IMR-90 (cell line): ENCODE results near the gene DCAF5. TPM values are rescaled to one million over a fixed set of nuclear protein-coding genes. Genes with fewer than 3 reads are reported as not detected.

Experiments
- ATAC-seq: fragments of 200-7000 bp; cut with Tn5 transposase; 2 replicates; pipeline ENCODE4 v1.9.1; 2020; ENCODE audit warnings: low read depth, mild to moderate bottlenecking, moderate library complexity
- BruUV-seq: library from RNA; stranded (reverse); fragments of 400-500 nt; replicated peaks from 2 replicates; lab custom pipeline; 2021; lab: Mats Ljungman, UMichigan
- CTCF ChIA-PET: fragments of 300-600 bp; formaldehyde crosslinking; extraction: SDS; loops from one replicate; lab custom pipeline; 2021; ENCODE audit warnings: antibody characterized with exemption; lab: Yijun Ruan, JAX
- POLR2A ChIA-PET: fragments of 300-600 bp; sonication (Branson Sonifier 250); formaldehyde crosslinking; loops from one replicate; lab custom pipeline; 2022; ENCODE audit warnings: antibody characterized with exemption; ENCODE audit not compliant: unreplicated experiment; lab: Charles Lee
- DNase-seq: peaks from one replicate; pipeline ENCODE4 v3.0.0; 2013
- H2AFZ ChIP-seq: replicated peaks from 2 replicates; pipeline ENCODE3; 2013; ENCODE audit warnings: low read length, mild to moderate bottlenecking; ENCODE audit not compliant: poor library complexity
- H2AK5ac ChIP-seq: 2 replicates; pipeline ENCODE4 v1.6.1; 2013; ENCODE audit warnings: low read depth, low read length, inconsistent platforms
- H2AK9ac ChIP-seq: replicated peaks from 2 replicates; pipeline ENCODE3; 2013; ENCODE audit warnings: mild to moderate bottlenecking, low read depth, low read length, moderate library complexity; ENCODE audit not compliant: poor library complexity
- H2BK120ac ChIP-seq: 2 replicates; pipeline ENCODE4 v1.6.1; 2013; ENCODE audit warnings: low read depth, low read length, inconsistent platforms
- H2BK15ac ChIP-seq: 3 replicates; pipeline ENCODE4 v1.6.1; 2013; ENCODE audit warnings: low read depth, low read length, inconsistent platforms
- H2BK20ac ChIP-seq: 2 replicates; pipeline ENCODE4 v1.6.1; 2013; ENCODE audit warnings: low read depth, mild to moderate bottlenecking, inconsistent platforms, low read length, moderate library complexity
- H2BK5ac ChIP-seq: 2 replicates; pipeline ENCODE4 v1.6.1; 2013; ENCODE audit warnings: mild to moderate bottlenecking, low read depth, low read length, inconsistent platforms; ENCODE audit not compliant: poor library complexity, severe bottlenecking
- H3K14ac ChIP-seq: replicated peaks from 2 replicates; pipeline ENCODE4 v1.6.1; 2013; ENCODE audit warnings: low read depth, low read length, inconsistent platforms
- H3K18ac ChIP-seq: 2 replicates; pipeline ENCODE4 v1.6.1; 2013; ENCODE audit warnings: low read depth, low read length, control low read depth
- H3K23ac ChIP-seq: 2 replicates; pipeline ENCODE4 v1.6.1; 2013; ENCODE audit warnings: low read depth, low read length, inconsistent platforms
- H3K27ac ChIP-seq: 2 replicates; pipeline ENCODE4 v1.5.1; 2013; ENCODE audit warnings: mild to moderate bottlenecking, control low read depth, low read length; ENCODE audit not compliant: insufficient read depth
- H3K27me3 ChIP-seq: 2 replicates; pipeline ENCODE4 v1.6.1; 2013; ENCODE audit warnings: low read length; ENCODE audit not compliant: control insufficient read depth, insufficient read depth
- H3K36me3 ChIP-seq: 2 replicates; pipeline ENCODE4 v1.6.1; 2013; ENCODE audit warnings: low read length, mixed read lengths; ENCODE audit not compliant: control insufficient read depth, insufficient read depth
- H3K4ac ChIP-seq: 2 replicates; pipeline ENCODE4 v1.6.1; 2013; ENCODE audit warnings: low read depth, low read length, inconsistent platforms
- H3K4me1 ChIP-seq: 2 replicates; pipeline ENCODE4 v1.6.1; 2013; ENCODE audit warnings: low read length, mixed read lengths; ENCODE audit not compliant: control insufficient read depth, insufficient read depth
- H3K4me2 ChIP-seq: 2 replicates; pipeline ENCODE4 v1.6.1; 2013; ENCODE audit warnings: low read depth, mild to moderate bottlenecking, control low read depth, low read length, moderate library complexity
- H3K4me3 ChIP-seq: 2 replicates; pipeline ENCODE4 v1.5.1; 2013; ENCODE audit warnings: low read depth, mild to moderate bottlenecking, control low read depth, low read length, moderate library complexity; ENCODE audit not compliant: insufficient read depth
- H3K56ac ChIP-seq: 2 replicates; pipeline ENCODE4 v1.6.1; 2013; ENCODE audit warnings: low read length, inconsistent platforms; ENCODE audit not compliant: insufficient read depth; ENCODE audit errors: extremely low read depth
- H3K79me1 ChIP-seq, 2 experiments: 2 replicates each; pipeline ENCODE4 v1.6.1; 2013; ENCODE audit warnings: low read length in 2 of 2, inconsistent platforms in 1 of 2, low read depth in 1 of 2
- H3K9ac ChIP-seq: 2 replicates; pipeline ENCODE4 v1.6.1; 2013; ENCODE audit warnings: low read depth, low read length, control low read depth
- H3K9me1 ChIP-seq: 2 replicates; pipeline ENCODE4 v1.6.1; 2013; ENCODE audit warnings: low read length, inconsistent platforms; ENCODE audit not compliant: insufficient read depth
- H3K9me3 ChIP-seq: 2 replicates; pipeline ENCODE4 v1.6.1; 2013; ENCODE audit warnings: low read length; ENCODE audit not compliant: control insufficient read depth, insufficient read depth
- H4K20me1 ChIP-seq: 2 replicates; pipeline ENCODE4 v1.6.1; 2013; ENCODE audit warnings: low read length, inconsistent platforms; ENCODE audit not compliant: insufficient read depth
- H4K5ac ChIP-seq: 2 replicates; pipeline ENCODE4 v1.6.1; 2013; ENCODE audit warnings: mild to moderate bottlenecking, low read depth, low read length, control low read depth
- H4K8ac ChIP-seq, 2 experiments: 2 replicates each; pipeline ENCODE4 v1.6.1; 2013; ENCODE audit warnings: low read depth in 2 of 2, low read length in 2 of 2, control low read depth in 1 of 2, inconsistent platforms in 1 of 2
- H4K91ac ChIP-seq: 2 replicates; pipeline ENCODE4 v1.6.1; 2013; ENCODE audit warnings: low read depth, low read length, inconsistent platforms; ENCODE audit not compliant: insufficient read depth
- BHLHE40 ChIP-seq: fragments of 150-350 bp; IDR thresholded peaks from 2 replicates; pipeline ENCODE4 v1.6.1; 2016; ENCODE audit warnings: mild to moderate bottlenecking, low read depth, low read length
- CEBPB ChIP-seq: IDR thresholded peaks from 2 replicates; pipeline ENCODE4 v1.6.1; 2012; ENCODE audit warnings: low read depth, low read length, improper control_type of control experiment
- CHD1 ChIP-seq: IDR thresholded peaks from 2 replicates; pipeline ENCODE4 v1.6.1; 2012; ENCODE audit warnings: low read depth, low read length, improper control_type of control experiment
- MAZ ChIP-seq: IDR thresholded peaks from 2 replicates; pipeline ENCODE4 v1.6.1; 2012; ENCODE audit warnings: low read depth, mild to moderate bottlenecking, low read length, improper control_type of control experiment, moderate library complexity, borderline replicate concordance
- MXI1 ChIP-seq: IDR thresholded peaks from 2 replicates; pipeline ENCODE4 v1.6.1; 2012; ENCODE audit warnings: low read depth, mild to moderate bottlenecking, low read length, moderate library complexity, borderline replicate concordance
- POLR2A ChIP-seq: IDR thresholded peaks from 2 replicates; pipeline ENCODE4 v1.6.1; 2012; ENCODE audit warnings: mild to moderate bottlenecking, low read depth, low read length
- RAD21 ChIP-seq: IDR thresholded peaks from 2 replicates; pipeline ENCODE4 v1.6.1; 2012; ENCODE audit warnings: low read length, improper control_type of control experiment
- SMC3 ChIP-seq: fragments of 150-350 bp; IDR thresholded peaks from 2 replicates; pipeline ENCODE4 v1.6.1; 2016; ENCODE audit warnings: low read depth, mild to moderate bottlenecking, antibody characterized with exemption, low read length, moderate library complexity
- USF2 ChIP-seq: fragments of 150-350 bp; IDR thresholded peaks from 2 replicates; pipeline ENCODE4 v1.6.1; 2017; ENCODE audit warnings: mild to moderate bottlenecking, antibody characterized with exemption, low read length, low read depth
- WGBS, 2 experiments: methylation state at CpG; one replicate each; pipeline versions ENCODE4 v1.1.5 to v1.1.7; 2013; ENCODE audit warnings: missing lambda C conversion rate in 2 of 2; ENCODE audit not compliant: insufficient read length in 1 of 2; ENCODE audit errors: extremely low coverage in 2 of 2; 5-methylcytosine and 5-hydroxymethylcytosine counted together
- dilution Hi-C: fragments of 300-500 bp; cut with HindIII; formaldehyde crosslinking; loops from one replicate; pipeline ENCODE4 v1.14.3; 2018; ENCODE audit warnings: low sequenced_read_pairs; ENCODE audit not compliant: unreplicated experiment
- in situ Hi-C: fragments of 300-500 bp; cut with MboI; formaldehyde crosslinking; loops from 3 replicates; pipeline ENCODE4 v1.14.3; 2019; ENCODE audit warnings: low sequenced_read_pairs, inconsistent platforms, mixed read lengths
- intact Hi-C: fragments of 100-400 bp; cut with micrococcal nuclease; formaldehyde crosslinking; loops from 2 replicates; pipeline ENCODE4 v1.10.0; 2022
- polyA plus RNA-seq, 3 experiments: library from polyadenylated mRNA; depleted of rRNA; stranded (reverse); fragments of >200 nt; gene quantifications; 2 replicates each; pipeline ENCODE4 v1.2.3, GENCODE V29; 2012; ENCODE audit warnings: low replicate concordance in 1 of 3
- total RNA-seq: library from RNA; depleted of rRNA; stranded (reverse); fragments of >200 nt; gene quantifications from 2 replicates; pipeline ENCODE4 v1.2.3, GENCODE V29; 2012

The DCAF5 gene
- total and polyA plus RNA-seq, 2 of the 4 experiments (the other 2 are of a cell fraction) = 17.6 to 30.4 TPM

- Histone ChIP-seq H3K56ac (no peak overlapping the region), H3K4me3 (no peak overlapping the region), H3K4me1 (peaks cover 13% of the 10 kb centered on the region), H2AK5ac (no peak overlapping the region), H4K8ac (no peak overlapping the region), H2BK120ac (no peak overlapping the region), H3K4ac (peak overlapping the region; percentile 27; the same call in 1 of the 2 replicates), H2BK5ac (peak overlapping the region; percentile 61), H3K23ac (peak overlapping the region; percentile 67; the same call in 1 of the 2 replicates), H3K79me1 (peaks cover 13 to 42% of the 10 kb centered on the region in 2 experiments), H3K9me1 (peaks cover 11% of the 10 kb centered on the region), H3K14ac (no peak overlapping the region), H3K27ac (no peak overlapping the region), H3K27me3 (no peaks in the 10 kb centered on the region), H3K36me3 (peaks cover 15% of the 10 kb centered on the region), H2BK20ac (no peak overlapping the region), H2AFZ (no peak overlapping the region), H4K20me1 (peaks cover 3% of the 10 kb centered on the region; the same call in 1 of the 2 replicates), H3K9me3 (no peaks in the 10 kb centered on the region), H3K4me2 (no peak overlapping the region), H4K5ac (no peak overlapping the region), H2AK9ac (no peak overlapping the region), H3K18ac (no peak overlapping the region), H4K91ac (0 out of 2 replicates have a peak overlapping the region, but pooled peaks have one; percentile 31), H3K9ac (no peak overlapping the region), H2BK15ac (peak overlapping the region; percentile 62; the same call in 1 of the 3 replicates)
- BruUV-seq = no TSS peak
- no CpG with 5 or more reads among the region's 3 CpGs for WGBS, 2 experiments
- CTCF ChIA-PET = no interaction called here
- no peak for TF ChIP-seq USF2
- TF ChIP-seq CEBPB = no peak
- TF ChIP-seq RAD21 = no peak
- no peak for TF ChIP-seq CHD1
- no peak for TF ChIP-seq MXI1
- no peak for TF ChIP-seq POLR2A
- no peak for TF ChIP-seq MAZ
- no peak for TF ChIP-seq BHLHE40
- no peak for TF ChIP-seq SMC3
- dilution Hi-C loops (no loop called here), intact Hi-C loops (no loop called here), in situ Hi-C loops (no loop called here)
- ATAC-seq (no peak), DNase-seq (no peak)
- POLR2A ChIA-PET = no interaction called here
Observed at GRCh38 chr14:69076341-69076740, 76.6 kb downstream of the DCAF5 start.
